GM21390 (cell line): ENCODE measurements around the gene RAI1.
"Not testable (repeated sequence)": the region's sequence is repeated elsewhere in the genome, so short reads cannot be mapped to it uniquely, and the experiment has no call there.

Source experiments
- ATAC-seq: cut with Tn5 transposase; IDR thresholded peaks from one replicate; pipeline ENCODE4 v1.9.1; 2021; ENCODE audit not compliant: unreplicated experiment

The RAI1 gene

GRCh38 chr17:17681187-17681743, at the start of gene RAI1:
TSS of gene RAI1 (plus strand) at chr17:17681458. CDS start at chr17:17792949, 111,491 bp downstream.
- ATAC-seq = peak; percentile 45

- not testable (repeated sequence) for ATAC-seq
These were observed 48.6 kb upstream of the RAI1 start for GRCh38 chr17:17632690-17633089.

- no peak for ATAC-seq
These were observed 47.9 kb upstream of the RAI1 start for GRCh38 chr17:17633310-17633709.

- ATAC-seq = no peak
These were observed 46.1 kb upstream of the RAI1 start for GRCh38 chr17:17635126-17635525.

GRCh38 chr17:17635537-17636271, 45.6 kb upstream of the RAI1 start:
- ATAC-seq = not testable (repeated sequence)

GRCh38 chr17:17636272-17636885, 44.9 kb upstream of the RAI1 start:
- no peak for ATAC-seq

- no peak for ATAC-seq
These were observed 42.8 kb upstream of the RAI1 start for GRCh38 chr17:17638467-17638866.

- ATAC-seq = not testable (repeated sequence)
These were observed 41.5 kb upstream of the RAI1 start for GRCh38 chr17:17639661-17640270.

- no peak for ATAC-seq
These were observed 39.4 kb upstream of the RAI1 start for GRCh38 chr17:17641621-17642409.

GRCh38 chr17:17645148-17645547, 36.1 kb upstream of the RAI1 start:
- not testable (repeated sequence) for ATAC-seq

- no peak for ATAC-seq
These were observed 35.3 kb upstream of the RAI1 start for GRCh38 chr17:17645961-17646360.

GRCh38 chr17:17647524-17648178, 33.6 kb upstream of the RAI1 start:
- ATAC-seq = no peak

GRCh38 chr17:17648762-17649161, 32.5 kb upstream of the RAI1 start:
- ATAC-seq = no peak

GRCh38 chr17:17650959-17651358, 30.3 kb upstream of the RAI1 start:
- ATAC-seq = no peak

- ATAC-seq = no peak
These were observed 27.9 kb upstream of the RAI1 start for GRCh38 chr17:17653343-17653742.

- no peak for ATAC-seq
These were observed 21.9 kb upstream of the RAI1 start for GRCh38 chr17:17659340-17659739.

- ATAC-seq = no peak
These were observed 20.1 kb upstream of the RAI1 start for GRCh38 chr17:17661134-17661533.

GRCh38 chr17:17661834-17662385, 19.3 kb upstream of the RAI1 start:
- no peak for ATAC-seq

- peak; percentile 83 for ATAC-seq
These were observed 17.8 kb upstream of the RAI1 start for GRCh38 chr17:17663160-17664063.
